ENCODE data around the gene POLR2I. TPM values are rescaled to one million over a fixed set of nuclear protein-coding genes. Genes with fewer than 3 reads are reported as not detected.

Gene POLR2I
- total and polyA plus RNA-seq, 2 experiments from 2014 or later, result 94.0 to 413 TPM

DNA sequence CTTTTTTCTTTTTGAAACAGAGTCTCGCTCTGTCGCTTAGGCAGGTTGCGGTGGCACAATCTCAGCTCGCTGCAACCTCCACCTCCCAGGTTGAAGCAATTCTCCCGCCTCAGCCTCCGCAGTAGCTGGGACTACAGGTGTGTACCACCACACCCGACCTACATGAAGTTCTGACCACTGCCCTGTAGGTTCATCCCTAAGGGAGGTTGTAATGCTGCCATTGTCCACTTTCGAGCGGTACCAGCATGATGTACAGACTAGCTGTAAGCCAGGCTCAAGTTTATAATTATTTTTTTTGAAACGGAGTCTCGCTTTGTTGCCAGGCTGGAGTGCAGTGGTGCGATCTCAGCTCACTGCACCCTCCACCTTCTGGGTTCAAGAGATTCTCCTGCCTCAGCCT, 49.1 kb upstream of the POLR2I start (continued):
- TF ChIP-seq, protein P1, sequence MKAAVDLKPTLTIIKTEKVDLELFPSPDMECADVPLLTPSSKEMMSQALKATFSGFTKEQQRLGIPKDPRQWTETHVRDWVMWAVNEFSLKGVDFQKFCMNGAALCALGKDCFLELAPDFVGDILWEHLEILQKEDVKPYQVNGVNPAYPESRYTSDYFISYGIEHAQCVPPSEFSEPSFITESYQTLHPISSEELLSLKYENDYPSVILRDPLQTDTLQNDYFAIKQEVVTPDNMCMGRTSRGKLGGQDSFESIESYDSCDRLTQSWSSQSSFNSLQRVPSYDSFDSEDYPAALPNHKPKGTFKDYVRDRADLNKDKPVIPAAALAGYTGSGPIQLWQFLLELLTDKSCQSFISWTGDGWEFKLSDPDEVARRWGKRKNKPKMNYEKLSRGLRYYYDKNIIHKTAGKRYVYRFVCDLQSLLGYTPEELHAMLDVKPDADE (IDR thresholded peaks at IDR 0.05), result no peak
- TF ChIP-seq POLR2AphosphoS5 (IDR thresholded peaks at IDR 0.05; ENCODE audit: low read depth), result no peak

DNA sequence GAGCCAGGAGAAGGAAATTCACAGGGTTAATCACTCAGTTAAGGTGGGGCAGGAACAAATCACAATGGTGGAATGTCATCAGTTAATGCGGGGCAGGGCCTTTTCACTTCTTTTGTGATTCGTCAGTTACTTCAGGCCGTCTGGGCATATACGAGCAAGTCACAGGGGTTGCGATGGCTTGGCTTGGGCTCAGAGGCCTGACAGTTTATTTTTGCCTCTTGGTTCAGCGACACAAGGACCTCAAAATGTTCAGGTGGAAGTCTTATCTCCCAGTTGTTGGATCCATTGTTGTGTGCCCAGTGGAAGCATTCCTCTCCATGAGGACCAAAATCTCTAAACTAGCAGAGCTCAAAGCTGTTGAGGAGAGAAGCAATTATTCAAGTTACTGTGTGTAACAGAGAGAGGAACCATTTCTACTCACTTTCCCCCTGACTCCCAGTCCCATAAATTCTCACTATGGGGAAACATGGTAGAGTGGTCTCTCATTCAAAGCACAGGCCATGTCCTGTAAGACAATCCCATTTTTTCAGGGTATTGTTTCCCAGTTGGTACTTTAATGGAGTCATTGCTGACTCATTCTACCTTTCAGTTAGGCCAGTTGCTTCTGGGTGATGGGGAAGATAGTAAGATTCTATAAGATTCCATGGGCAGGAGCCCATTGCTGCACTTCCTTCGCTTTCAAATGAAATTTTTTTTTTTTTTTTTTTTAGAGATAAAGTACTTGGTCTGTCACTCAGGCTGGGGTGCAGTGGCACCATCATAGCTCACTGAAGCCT, 46.3 kb upstream of the POLR2I start:
- Histone ChIP-seq H3F3A (replicated peaks; ENCODE audit: low read depth) (no peaks in the 10 kb centered on the region), H3K79me2 (replicated peaks; ENCODE audit: insufficient read depth) (no peaks in the 10 kb centered on the region), H3K4me1 (ENCODE audit: insufficient read depth) (peaks cover 32% of the 10 kb centered on the region; the same call in 1 of the 2 replicates), H3K9me2 (ENCODE audit: insufficient read depth) (no peaks in the 10 kb centered on the region), H3K36me3 (ENCODE audit: insufficient read depth) (no peaks in the 10 kb centered on the region), H3K4me2 (peak overlapping the region; percentile 55), H4K20me1 (replicated peaks; ENCODE audit: insufficient read depth) (no peaks in the 10 kb centered on the region), H2AFZ (no peak overlapping the region), H3K27ac (ENCODE audit: low read depth) (peak overlapping the region; percentile 85), H3K4me3 (peak overlapping the region; percentile 45; the same call in 1 of the 2 replicates), H3K27me3 (ENCODE audit: insufficient read depth) (no peaks in the 10 kb centered on the region)
- peak; percentile 57 for DNase-seq (ENCODE audit: low spot score)
- H3K27ac Mint-ChIP-seq, result peak overlapping the region; percentile 91
- H3K27me3 Mint-ChIP-seq (ENCODE audit: insufficient read depth, low read depth, poor library complexity), result peaks cover 4% of the 10 kb centered on the region
- ATAC-seq, result peak; percentile 41
- no peaks in the 10 kb centered on the region; the same call in 2 of the 3 replicates for H3K9me3 Mint-ChIP-seq
- peaks cover 43% of the 10 kb centered on the region for H3K4me1 Mint-ChIP-seq
- H3K4me3 Mint-ChIP-seq, result peak overlapping the region; percentile 31
- H3K36me3 Mint-ChIP-seq (ENCODE audit: low read depth), result peaks cover 5% of the 10 kb centered on the region
- no peak for TF ChIP-seq EZH2 (IDR thresholded peaks at IDR 0.05; ENCODE audit: low read depth, unreplicated experiment)
- TF ChIP-seq ZNF331 (CRISPR knock-in tag; IDR thresholded peaks at IDR 0.05; ENCODE audit: low read depth), result no peak
- TF ChIP-seq CREB1 (CRISPR knock-in tag; IDR thresholded peaks at IDR 0.05; ENCODE audit: low read depth), result no peak
- TF ChIP-seq EZH2phosphoT487 (IDR thresholded peaks at IDR 0.05; ENCODE audit: unreplicated experiment), result no peak
- TF ChIP-seq NANOG (IDR thresholded peaks at IDR 0.05; ENCODE audit: borderline replicate concordance), result no peak
- TF ChIP-seq, protein P2, sequence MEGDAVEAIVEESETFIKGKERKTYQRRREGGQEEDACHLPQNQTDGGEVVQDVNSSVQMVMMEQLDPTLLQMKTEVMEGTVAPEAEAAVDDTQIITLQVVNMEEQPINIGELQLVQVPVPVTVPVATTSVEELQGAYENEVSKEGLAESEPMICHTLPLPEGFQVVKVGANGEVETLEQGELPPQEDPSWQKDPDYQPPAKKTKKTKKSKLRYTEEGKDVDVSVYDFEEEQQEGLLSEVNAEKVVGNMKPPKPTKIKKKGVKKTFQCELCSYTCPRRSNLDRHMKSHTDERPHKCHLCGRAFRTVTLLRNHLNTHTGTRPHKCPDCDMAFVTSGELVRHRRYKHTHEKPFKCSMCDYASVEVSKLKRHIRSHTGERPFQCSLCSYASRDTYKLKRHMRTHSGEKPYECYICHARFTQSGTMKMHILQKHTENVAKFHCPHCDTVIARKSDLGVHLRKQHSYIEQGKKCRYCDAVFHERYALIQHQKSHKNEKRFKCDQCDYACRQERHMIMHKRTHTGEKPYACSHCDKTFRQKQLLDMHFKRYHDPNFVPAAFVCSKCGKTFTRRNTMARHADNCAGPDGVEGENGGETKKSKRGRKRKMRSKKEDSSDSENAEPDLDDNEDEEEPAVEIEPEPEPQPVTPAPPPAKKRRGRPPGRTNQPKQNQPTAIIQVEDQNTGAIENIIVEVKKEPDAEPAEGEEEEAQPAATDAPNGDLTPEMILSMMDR (conservative IDR thresholded peaks at IDR 0.05; ENCODE audit: low read depth in 2 of 2), result no peak
- TF ChIP-seq, protein P3, sequence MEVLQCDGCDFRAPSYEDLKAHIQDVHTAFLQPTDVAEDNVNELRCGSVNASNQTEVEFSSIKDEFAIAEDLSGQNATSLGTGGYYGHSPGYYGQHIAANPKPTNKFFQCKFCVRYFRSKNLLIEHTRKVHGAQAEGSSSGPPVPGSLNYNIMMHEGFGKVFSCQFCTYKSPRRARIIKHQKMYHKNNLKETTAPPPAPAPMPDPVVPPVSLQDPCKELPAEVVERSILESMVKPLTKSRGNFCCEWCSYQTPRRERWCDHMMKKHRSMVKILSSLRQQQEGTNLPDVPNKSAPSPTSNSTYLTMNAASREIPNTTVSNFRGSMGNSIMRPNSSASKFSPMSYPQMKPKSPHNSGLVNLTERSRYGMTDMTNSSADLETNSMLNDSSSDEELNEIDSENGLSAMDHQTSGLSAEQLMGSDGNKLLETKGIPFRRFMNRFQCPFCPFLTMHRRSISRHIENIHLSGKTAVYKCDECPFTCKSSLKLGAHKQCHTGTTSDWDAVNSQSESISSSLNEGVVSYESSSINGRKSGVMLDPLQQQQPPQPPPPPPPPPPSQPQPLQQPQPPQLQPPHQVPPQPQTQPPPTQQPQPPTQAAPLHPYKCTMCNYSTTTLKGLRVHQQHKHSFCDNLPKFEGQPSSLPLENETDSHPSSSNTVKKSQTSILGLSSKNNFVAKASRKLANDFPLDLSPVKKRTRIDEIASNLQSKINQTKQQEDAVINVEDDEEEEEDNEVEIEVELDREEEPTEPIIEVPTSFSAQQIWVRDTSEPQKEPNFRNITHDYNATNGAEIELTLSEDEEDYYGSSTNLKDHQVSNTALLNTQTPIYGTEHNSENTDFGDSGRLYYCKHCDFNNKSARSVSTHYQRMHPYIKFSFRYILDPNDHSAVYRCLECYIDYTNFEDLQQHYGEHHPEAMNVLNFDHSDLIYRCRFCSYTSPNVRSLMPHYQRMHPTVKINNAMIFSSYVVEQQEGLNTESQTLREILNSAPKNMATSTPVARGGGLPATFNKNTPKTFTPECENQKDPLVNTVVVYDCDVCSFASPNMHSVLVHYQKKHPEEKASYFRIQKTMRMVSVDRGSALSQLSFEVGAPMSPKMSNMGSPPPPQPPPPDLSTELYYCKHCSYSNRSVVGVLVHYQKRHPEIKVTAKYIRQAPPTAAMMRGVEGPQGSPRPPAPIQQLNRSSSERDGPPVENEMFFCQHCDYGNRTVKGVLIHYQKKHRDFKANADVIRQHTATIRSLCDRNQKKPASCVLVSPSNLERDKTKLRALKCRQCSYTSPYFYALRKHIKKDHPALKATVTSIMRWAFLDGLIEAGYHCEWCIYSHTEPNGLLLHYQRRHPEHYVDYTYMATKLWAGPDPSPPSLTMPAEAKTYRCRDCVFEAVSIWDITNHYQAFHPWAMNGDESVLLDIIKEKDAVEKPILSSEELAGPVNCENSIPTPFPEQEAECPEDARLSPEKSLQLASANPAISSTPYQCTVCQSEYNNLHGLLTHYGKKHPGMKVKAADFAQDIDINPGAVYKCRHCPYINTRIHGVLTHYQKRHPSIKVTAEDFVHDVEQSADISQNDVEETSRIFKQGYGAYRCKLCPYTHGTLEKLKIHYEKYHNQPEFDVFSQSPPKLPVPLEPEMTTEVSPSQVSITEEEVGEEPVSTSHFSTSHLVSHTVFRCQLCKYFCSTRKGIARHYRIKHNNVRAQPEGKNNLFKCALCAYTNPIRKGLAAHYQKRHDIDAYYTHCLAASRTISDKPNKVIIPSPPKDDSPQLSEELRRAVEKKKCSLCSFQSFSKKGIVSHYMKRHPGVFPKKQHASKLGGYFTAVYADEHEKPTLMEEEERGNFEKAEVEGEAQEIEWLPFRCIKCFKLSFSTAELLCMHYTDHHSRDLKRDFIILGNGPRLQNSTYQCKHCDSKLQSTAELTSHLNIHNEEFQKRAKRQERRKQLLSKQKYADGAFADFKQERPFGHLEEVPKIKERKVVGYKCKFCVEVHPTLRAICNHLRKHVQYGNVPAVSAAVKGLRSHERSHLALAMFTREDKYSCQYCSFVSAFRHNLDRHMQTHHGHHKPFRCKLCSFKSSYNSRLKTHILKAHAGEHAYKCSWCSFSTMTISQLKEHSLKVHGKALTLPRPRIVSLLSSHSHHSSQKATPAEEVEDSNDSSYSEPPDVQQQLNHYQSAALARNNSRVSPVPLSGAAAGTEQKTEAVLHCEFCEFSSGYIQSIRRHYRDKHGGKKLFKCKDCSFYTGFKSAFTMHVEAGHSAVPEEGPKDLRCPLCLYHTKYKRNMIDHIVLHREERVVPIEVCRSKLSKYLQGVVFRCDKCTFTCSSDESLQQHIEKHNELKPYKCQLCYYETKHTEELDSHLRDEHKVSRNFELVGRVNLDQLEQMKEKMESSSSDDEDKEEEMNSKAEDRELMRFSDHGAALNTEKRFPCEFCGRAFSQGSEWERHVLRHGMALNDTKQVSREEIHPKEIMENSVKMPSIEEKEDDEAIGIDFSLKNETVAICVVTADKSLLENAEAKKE (CRISPR knock-in tag; IDR thresholded peaks at IDR 0.05), result no peak
- TF ChIP-seq, protein P1 (IDR thresholded peaks at IDR 0.05), result no peak
